Caco-2 (cell line): ENCODE measurements around the gene SLC35D3. TPM values are rescaled to one million over a fixed set of nuclear protein-coding genes. Genes with fewer than 3 reads are reported as not detected.
"Not testable (repeated sequence)": the region's sequence is repeated elsewhere in the genome, so short reads cannot be mapped to it uniquely, and the experiment has no call there.

Experiments
- BruUV-seq: library from RNA; stranded (reverse); fragments of 400-500 nt; replicated peaks from 2 replicates; lab custom pipeline; 2021; lab: Mats Ljungman, UMichigan
- CTCF ChIA-PET: fragments of 300-600 bp; sonication (Branson Sonifier 250); formaldehyde crosslinking; loops from one replicate; lab custom pipeline; 2022; ENCODE audit warnings: antibody characterized with exemption; lab: Charles Lee
- POLR2A ChIA-PET: fragments of 300-600 bp; sonication (Branson Sonifier 250); formaldehyde crosslinking; loops from one replicate; lab custom pipeline; 2022; ENCODE audit warnings: antibody characterized with exemption; lab: Charles Lee
- DNase-seq, 2 experiments: peaks; one replicate each; pipeline versions ENCODE4 v3.0.0 to v3.0.0-alpha.2; 2020 to 2022
- H3K27me3 ChIP-seq: replicated peaks from 2 replicates; pipeline ENCODE4 v1.6.0; 2011; ENCODE audit warnings: low read length; ENCODE audit not compliant: control insufficient read depth, insufficient read depth
- H3K36me3 ChIP-seq: 2 replicates; pipeline ENCODE4 v1.5.1; 2011; ENCODE audit warnings: low read length; ENCODE audit not compliant: control insufficient read depth, insufficient read depth
- H3K4me1 ChIP-seq: fragments of 250-450 bp; sonication (Bioruptor Pico); 2 replicates; pipeline ENCODE4 v1.5.1; 2020; ENCODE audit warnings: mild to moderate bottlenecking
- H3K4me3 ChIP-seq: 2 replicates; pipeline ENCODE4 v1.5.1; 2011; ENCODE audit warnings: low read depth, mild to moderate bottlenecking, control low read depth, low read length
- H3K9me3 ChIP-seq: fragments of 250-450 bp; sonication (Bioruptor Pico); 2 replicates; pipeline ENCODE4 v1.5.1; 2020; ENCODE audit warnings: mild to moderate bottlenecking, moderate library complexity
- H3K27ac Mint-ChIP-seq: one replicate; pipeline ENCODE4 v1.8.0; 2022; ENCODE audit warnings: mixed read lengths; ENCODE audit not compliant: unreplicated experiment
- H3K27me3 Mint-ChIP-seq: one replicate; pipeline ENCODE4 v1.8.0; 2022; ENCODE audit warnings: mixed read lengths; ENCODE audit not compliant: insufficient read depth, unreplicated experiment
- H3K36me3 Mint-ChIP-seq: one replicate; pipeline ENCODE4 v1.8.0; 2022; ENCODE audit warnings: mild to moderate bottlenecking, mixed read lengths; ENCODE audit not compliant: insufficient read depth, unreplicated experiment
- H3K4me1 Mint-ChIP-seq: one replicate; pipeline ENCODE4 v1.8.0; 2022; ENCODE audit warnings: low read depth, mixed read lengths; ENCODE audit not compliant: unreplicated experiment
- H3K4me3 Mint-ChIP-seq: one replicate; pipeline ENCODE4 v1.8.0; 2022; ENCODE audit warnings: mild to moderate bottlenecking, moderate library complexity, mixed read lengths; ENCODE audit not compliant: unreplicated experiment
- H3K9me3 Mint-ChIP-seq: one replicate; pipeline ENCODE4 v1.8.0; 2022; ENCODE audit warnings: mixed read lengths; ENCODE audit not compliant: unreplicated experiment
- intact Hi-C: fragments of 100-400 bp; cut with micrococcal nuclease; formaldehyde crosslinking; loops from one replicate; pipeline ENCODE4 v1.10.0; 2022; ENCODE audit not compliant: unreplicated experiment
- total RNA-seq: library from RNA; stranded (reverse); gene quantifications from 2 replicates; pipeline ENCODE4 v1.2.3, GENCODE V29; 2022
- TF ChIP-seq, protein P1 (sequence below), 2 experiments: fragments of 200-600 bp in 1 of 2; IDR thresholded peaks; 1 replicate in 1 of 2; 2 replicates in 1 of 2; pipeline versions ENCODE4 v1.5.1 to v1.8.0; 2011 to 2022; ENCODE audit warnings: antibody characterized with exemption in 1 of 2, control low read depth in 1 of 2, inconsistent platforms in 1 of 2, low read depth in 1 of 2, low read length in 1 of 2, mild to moderate bottlenecking in 1 of 2, moderate library complexity in 1 of 2; ENCODE audit not compliant: insufficient read depth in 1 of 2, severe bottlenecking in 1 of 2, unreplicated experiment in 1 of 2

The SLC35D3 gene
- total RNA-seq, 1 experiment from 2014 or later = 1.4 TPM

DNA sequence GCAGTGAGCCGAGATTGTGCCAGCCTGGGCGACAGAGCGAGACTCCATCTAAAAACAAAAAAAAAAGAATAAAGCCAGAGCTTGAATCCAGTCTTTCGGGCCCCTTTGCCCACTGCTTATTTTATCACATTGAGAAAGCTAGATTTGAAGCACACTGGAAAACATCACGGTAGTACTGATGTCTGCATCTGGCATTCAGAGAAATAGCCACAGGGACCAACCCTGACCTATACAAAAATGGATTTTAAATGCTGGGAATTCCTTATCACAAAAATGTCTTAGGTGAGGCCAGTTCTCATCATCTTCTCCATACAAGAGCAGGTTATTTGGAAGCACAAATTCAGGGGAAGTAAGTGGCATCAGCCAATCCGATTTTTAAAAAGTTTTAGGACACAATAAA is 49.5 kb downstream of the SLC35D3 start:
- DNase-seq = no peak
- H3K27ac Mint-ChIP-seq = no peak overlapping the region
- peaks cover 7% of the 10 kb centered on the region for H3K4me1 Mint-ChIP-seq
- H3K4me3 Mint-ChIP-seq = no peak overlapping the region
- no peaks in the 10 kb centered on the region for H3K36me3 Mint-ChIP-seq
- H3K27me3 ChIP-seq = no peaks in the 10 kb centered on the region
- no peaks in the 10 kb centered on the region for H3K36me3 ChIP-seq
- H3K4me3 ChIP-seq = no peak overlapping the region
- no TSS peak for BruUV-seq
- H3K9me3 ChIP-seq = no peaks in the 10 kb centered on the region
- ChIA-PET CTCF (interaction anchor here (0.6 kb wide), 1 partner anchor 270 kb away, joined by 4 read pairs; no protein-coding TSS in a partner anchor), POLR2A (no interaction called here)
- peaks cover 9% of the 10 kb centered on the region for H3K9me3 Mint-ChIP-seq
- no peaks in the 10 kb centered on the region for H3K27me3 Mint-ChIP-seq
- TF ChIP-seq, protein P1, sequence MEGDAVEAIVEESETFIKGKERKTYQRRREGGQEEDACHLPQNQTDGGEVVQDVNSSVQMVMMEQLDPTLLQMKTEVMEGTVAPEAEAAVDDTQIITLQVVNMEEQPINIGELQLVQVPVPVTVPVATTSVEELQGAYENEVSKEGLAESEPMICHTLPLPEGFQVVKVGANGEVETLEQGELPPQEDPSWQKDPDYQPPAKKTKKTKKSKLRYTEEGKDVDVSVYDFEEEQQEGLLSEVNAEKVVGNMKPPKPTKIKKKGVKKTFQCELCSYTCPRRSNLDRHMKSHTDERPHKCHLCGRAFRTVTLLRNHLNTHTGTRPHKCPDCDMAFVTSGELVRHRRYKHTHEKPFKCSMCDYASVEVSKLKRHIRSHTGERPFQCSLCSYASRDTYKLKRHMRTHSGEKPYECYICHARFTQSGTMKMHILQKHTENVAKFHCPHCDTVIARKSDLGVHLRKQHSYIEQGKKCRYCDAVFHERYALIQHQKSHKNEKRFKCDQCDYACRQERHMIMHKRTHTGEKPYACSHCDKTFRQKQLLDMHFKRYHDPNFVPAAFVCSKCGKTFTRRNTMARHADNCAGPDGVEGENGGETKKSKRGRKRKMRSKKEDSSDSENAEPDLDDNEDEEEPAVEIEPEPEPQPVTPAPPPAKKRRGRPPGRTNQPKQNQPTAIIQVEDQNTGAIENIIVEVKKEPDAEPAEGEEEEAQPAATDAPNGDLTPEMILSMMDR (IDR thresholded peaks at IDR 0.05; ENCODE audit: insufficient read depth in 1 of 2, low read depth in 1 of 2, low read length in 1 of 2, severe bottlenecking in 1 of 2, unreplicated experiment in 1 of 2) = no peak
- intact Hi-C loops = no loop called here
- no peaks in the 10 kb centered on the region for H3K4me1 ChIP-seq

- H3K27me3 ChIP-seq, intact Hi-C loops, H3K36me3 ChIP-seq, H3K27ac Mint-ChIP-seq, CTCF ChIA-PET, H3K9me3 Mint-ChIP-seq, H3K4me3 ChIP-seq, H3K36me3 Mint-ChIP-seq, POLR2A ChIA-PET, H3K4me3 Mint-ChIP-seq, H3K4me1 ChIP-seq, BruUV-seq, H3K9me3 ChIP-seq, H3K27me3 Mint-ChIP-seq, DNase-seq, H3K4me1 Mint-ChIP-seq: not testable (repeated sequence)
These were observed 51.7 kb downstream of the SLC35D3 start for GRCh38 chr6:136973781-136974180.

Other genes starting within 250 kb of the SLC35D3 start
- gene MAP3K5, start 129.8 kb upstream of the SLC35D3 start, total RNA-seq = 2.1 and 2.3 TPM in 2 replicates
- 6.1 and 6.4 TPM in 2 replicates for gene PEX7, start 99.7 kb upstream of the SLC35D3 start, total RNA-seq
- 0.65 and 1.6 TPM in 2 replicates for gene IL20RA, start 122.7 kb downstream of the SLC35D3 start, total RNA-seq